ENCODE results near the gene ATP8B4. TPM values are rescaled to one million over a fixed set of nuclear protein-coding genes. Genes with fewer than 3 reads are reported as not detected.

The ATP8B4 gene
- polyA plus RNA-seq, 1 of the 3 experiments (the other 2 are of a cell fraction) = 0.03 TPM

DNA sequence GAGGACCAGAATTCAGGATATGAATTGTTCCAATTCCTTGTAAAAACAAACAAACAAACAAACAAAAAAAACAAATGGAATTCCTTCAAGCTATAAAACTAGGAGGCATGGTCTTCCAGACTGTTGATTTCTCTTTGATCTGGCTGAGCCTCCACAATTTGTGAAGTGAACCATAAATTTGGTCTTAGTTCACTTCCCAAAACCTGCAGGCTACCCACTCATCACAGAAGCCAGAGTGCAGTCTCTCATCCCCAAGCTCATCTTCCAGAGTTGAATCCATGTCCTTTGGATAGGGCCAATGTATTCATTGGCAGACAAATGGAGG lies 294.3 kb downstream of the ATP8B4 start:
- Histone ChIP-seq H3F3A (replicated peaks; ENCODE audit: insufficient read depth) (no peaks in the 10 kb centered on the region), H3K27ac (ENCODE audit: low read depth in 2 of 2, low read length in 1 of 2) (no peak overlapping the region), H3K4me1 (ENCODE audit: control insufficient read depth in 1 of 2, insufficient read depth in 2 of 2, low read depth in 1 of 2, low read length in 1 of 2) (no peaks in the 10 kb centered on the region), H3K9me3 (no peaks in the 10 kb centered on the region), H3K79me2 (ENCODE audit: insufficient read depth) (no peaks in the 10 kb centered on the region), H4K20me1 (ENCODE audit: insufficient read depth) (no peaks in the 10 kb centered on the region), H2AFZ (ENCODE audit: low read depth) (no peak overlapping the region), H3K4me2 (no peak overlapping the region), H3K36me3 (replicated peaks in 1 of 2; ENCODE audit: control insufficient read depth in 1 of 2, insufficient read depth in 2 of 2, low read length in 1 of 2) (no peaks in the 10 kb centered on the region), H3K9me2 (no peaks in the 10 kb centered on the region), H3K4me3 (ENCODE audit: low read depth in 2 of 2, low read length in 1 of 2) (no peak overlapping the region), H3K27me3 (ENCODE audit: insufficient read depth) (no peaks in the 10 kb centered on the region), H3K9ac (no peak overlapping the region)
- no peak for DNase-seq
- TF ChIP-seq REST (IDR thresholded peaks at IDR 0.05; ENCODE audit: low read depth, low read length) (no peak), CTCF (IDR thresholded peaks at IDR 0.05) (no peak), MEF2A (IDR thresholded peaks at IDR 0.05; ENCODE audit: borderline replicate concordance, low read depth) (no peak), RXRA (IDR thresholded peaks at IDR 0.05; ENCODE audit: borderline replicate concordance, low read depth) (no peak), CHD2 (IDR thresholded peaks at IDR 0.05; ENCODE audit: low read length, partially characterized antibody) (no peak), EZH2phosphoT487 (IDR thresholded peaks at IDR 0.05; ENCODE audit: borderline replicate concordance, low read depth) (no peak), EP300 (IDR thresholded peaks at IDR 0.05; ENCODE audit: borderline replicate concordance in 1 of 2, low read depth in 1 of 2, low read length in 1 of 2) (no peak), USF2 (IDR thresholded peaks at IDR 0.05; ENCODE audit: borderline replicate concordance, low read depth, low read length) (no peak), MXI1 (IDR thresholded peaks at IDR 0.05; ENCODE audit: low read depth, low read length) (no peak), RCOR1 (IDR thresholded peaks at IDR 0.05; ENCODE audit: low read length) (no peak), FOXM1 (IDR thresholded peaks at IDR 0.05; ENCODE audit: low read depth) (no peak), GATA2 (CRISPR knock-in tag; IDR thresholded peaks at IDR 0.05) (no peak)
- TF ChIP-seq, protein P1, sequence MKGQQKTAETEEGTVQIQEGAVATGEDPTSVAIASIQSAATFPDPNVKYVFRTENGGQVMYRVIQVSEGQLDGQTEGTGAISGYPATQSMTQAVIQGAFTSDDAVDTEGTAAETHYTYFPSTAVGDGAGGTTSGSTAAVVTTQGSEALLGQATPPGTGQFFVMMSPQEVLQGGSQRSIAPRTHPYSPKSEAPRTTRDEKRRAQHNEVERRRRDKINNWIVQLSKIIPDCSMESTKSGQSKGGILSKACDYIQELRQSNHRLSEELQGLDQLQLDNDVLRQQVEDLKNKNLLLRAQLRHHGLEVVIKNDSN (IDR thresholded peaks at IDR 0.05; ENCODE audit: borderline replicate concordance, low read depth) = no peak
- TF ChIP-seq, protein P2, sequence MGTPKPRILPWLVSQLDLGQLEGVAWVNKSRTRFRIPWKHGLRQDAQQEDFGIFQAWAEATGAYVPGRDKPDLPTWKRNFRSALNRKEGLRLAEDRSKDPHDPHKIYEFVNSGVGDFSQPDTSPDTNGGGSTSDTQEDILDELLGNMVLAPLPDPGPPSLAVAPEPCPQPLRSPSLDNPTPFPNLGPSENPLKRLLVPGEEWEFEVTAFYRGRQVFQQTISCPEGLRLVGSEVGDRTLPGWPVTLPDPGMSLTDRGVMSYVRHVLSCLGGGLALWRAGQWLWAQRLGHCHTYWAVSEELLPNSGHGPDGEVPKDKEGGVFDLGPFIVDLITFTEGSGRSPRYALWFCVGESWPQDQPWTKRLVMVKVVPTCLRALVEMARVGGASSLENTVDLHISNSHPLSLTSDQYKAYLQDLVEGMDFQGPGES (IDR thresholded peaks at IDR 0.05; ENCODE audit: low read depth, low read length) = no peak
- ChIA-PET POLR2A (no interaction called here), CTCF (interaction anchor here (0.6 kb wide), 1 partner anchor 113 kb away, joined by 3 read pairs; no protein-coding TSS in a partner anchor)

Data from SK-N-SH (cell line).